BJ (cell line): ENCODE measurements around the gene SNAPIN. TPM values are rescaled to one million over a fixed set of nuclear protein-coding genes. Genes with fewer than 3 reads are reported as not detected.

Experiments
- CTCF ChIA-PET: fragments of 350-600 bp; formaldehyde crosslinking; extraction: SDS; loops from one replicate; lab custom pipeline; 2021; ENCODE audit warnings: antibody characterized with exemption, inconsistent platforms; lab: Yijun Ruan, JAX
- POLR2A ChIA-PET: fragments of 300-600 bp; sonication (Branson Sonifier 250); formaldehyde crosslinking; extraction: SDS; loops from one replicate; lab custom pipeline; 2021; ENCODE audit warnings: antibody characterized with exemption; lab: Charles Lee
- DNase-seq: peaks from one replicate; pipeline ENCODE4 v3.0.0-alpha.2; 2011; ENCODE audit warnings: low read depth
- H3K27me3 ChIP-seq: 2 replicates; pipeline ENCODE4 v1.6.0; 2011; ENCODE audit warnings: low read length; ENCODE audit not compliant: control insufficient read depth, insufficient read depth
- H3K36me3 ChIP-seq: 2 replicates; pipeline ENCODE4 v1.5.1; 2011; ENCODE audit warnings: low read length; ENCODE audit not compliant: control insufficient read depth, insufficient read depth
- H3K4me3 ChIP-seq: 2 replicates; pipeline ENCODE4 v1.5.1; 2011; ENCODE audit warnings: low read depth, mild to moderate bottlenecking, control low read depth, low read length
- CTCF ChIP-seq: IDR thresholded peaks from 2 replicates; pipeline ENCODE4 v1.5.1; 2011; ENCODE audit warnings: low read depth, mild to moderate bottlenecking, control low read depth, inconsistent platforms, low read length, moderate library complexity; ENCODE audit not compliant: insufficient read depth
- polyA plus RNA-seq: library from polyadenylated mRNA; depleted of rRNA; stranded (reverse); fragments of >200 nt; gene quantifications from 2 replicates; pipeline ENCODE4 v1.2.3, GENCODE V29; 2011

SNAPIN gene
- polyA plus RNA-seq, 1 experiment: 50.3 TPM

GRCh38 chr1:153697191-153698019 lies 38.9 kb downstream of the SNAPIN start:
- H3K36me3 ChIP-seq: no peaks in the 10 kb centered on the region
- no peak overlapping the region for H3K4me3 ChIP-seq
- no peak for DNase-seq
- H3K27me3 ChIP-seq: no peaks in the 10 kb centered on the region
- CTCF ChIA-PET: interaction anchor here (1.0 to 2.3 kb wide), 3 partner anchors 9 to 20 kb away, joined by 3 to 6 read pairs (median 5); partner anchors contain the start of gene NPR1
- POLR2A ChIA-PET: no interaction called here
- no peak for TF ChIP-seq CTCF

- ChIA-PET CTCF (interaction anchor here (1.5 to 2.3 kb wide), 2 partner anchors 10 to 20 kb away, joined by 5 to 6 read pairs; partner anchors contain the start of gene NPR1), POLR2A (no interaction called here)
- DNase-seq: no peak
Measured at GRCh38 chr1:153698020-153698922, 39.8 kb downstream of the SNAPIN start.

GRCh38 chr1:153698923-153699714 lies 40.6 kb downstream of the SNAPIN start:
- Histone ChIP-seq H3K36me3 (no peaks in the 10 kb centered on the region), H3K4me3 (no peak overlapping the region), H3K27me3 (no peaks in the 10 kb centered on the region)
- TF ChIP-seq CTCF: no peak
- DNase-seq: no peak
- ChIA-PET CTCF (interaction anchor here (0.6 to 2.3 kb wide), 5 partner anchors 10 to 305 kb away, joined by 3 to 6 read pairs (median 4); partner anchors contain the start of gene NPR1), POLR2A (no interaction called here)

More at GRCh38 chr1:153698020-153698922, 39.8 kb downstream of the SNAPIN start:
- TF ChIP-seq CTCF: no peak
- H3K27me3 ChIP-seq: no peaks in the 10 kb centered on the region
- H3K4me3 ChIP-seq: no peak overlapping the region
- no peaks in the 10 kb centered on the region for H3K36me3 ChIP-seq

GRCh38 chr1:153699768-153700167 lies 41.3 kb downstream of the SNAPIN start:
- H3K4me3 ChIP-seq: no peak overlapping the region
- no peak for TF ChIP-seq CTCF
- H3K27me3 ChIP-seq: no peaks in the 10 kb centered on the region
- ChIA-PET POLR2A (no interaction called here), CTCF (interaction anchor here (0.6 to 1.2 kb wide), 2 partner anchors 22 to 304 kb away, joined by 3 to 4 read pairs; no protein-coding TSS in a partner anchor)
- DNase-seq: no peak
- no peaks in the 10 kb centered on the region for H3K36me3 ChIP-seq
